Vagina (tissue), 2 donors: ENCODE measurements around the gene TMEM39A.

Experiments used
- CTCF ChIP-seq, 3 experiments: fragments of 450-650 bp in 2 of 3; fragments of 200-600 bp in 1 of 3; sonication (generic) in 1 of 3; IDR thresholded peaks; one replicate each; pipeline ENCODE4 v1.5.1; 2017 to 2019; ENCODE audit warnings: antibody characterized with exemption in 3 of 3, mild to moderate bottlenecking in 2 of 3, moderate library complexity in 2 of 3
- POLR2A ChIP-seq, 2 donors: fragments of 450-650 bp; IDR thresholded peaks; one replicate each; pipeline ENCODE4 v1.6.1; 2017; ENCODE audit warnings: antibody characterized with exemption in 2 of 2, mild to moderate bottlenecking in 2 of 2, moderate library complexity in 2 of 2
- POLR2AphosphoS5 ChIP-seq, 2 donors: sonication (generic); formaldehyde crosslinking; IDR thresholded peaks; one replicate each; pipeline ENCODE4 v1.9.0; 2017; ENCODE audit warnings: antibody characterized with exemption in 2 of 2, mild to moderate bottlenecking in 2 of 2, low read depth in 1 of 2; ENCODE audit not compliant: insufficient read depth in 1 of 2

GRCh38 chr3:119417771-119418512, 45.5 kb downstream of the TMEM39A start:
- no peak for TF ChIP-seq CTCF (IDR thresholded peaks at IDR 0.05)
- no peak for TF ChIP-seq POLR2A (IDR thresholded peaks at IDR 0.05)
- TF ChIP-seq POLR2AphosphoS5 (IDR thresholded peaks at IDR 0.05; ENCODE audit: insufficient read depth in 1 of 2, low read depth in 1 of 2): no peak
